SK-N-SH treated with all-trans-retinoic acid at 6 μM for 48 hours (cell line): Measurements from ENCODE around the gene PLXNA4.

Experiments
- ATAC-seq: fragments of 200-7000 bp; cut with Tn5 transposase; 3 replicates; pipeline ENCODE4 v1.9.1; 2020; ENCODE audit warnings: mild to moderate bottlenecking, moderate library complexity
- ARNTL ChIP-seq: fragments of 450-650 bp; formaldehyde crosslinking; IDR thresholded peaks from 2 replicates; pipeline ENCODE4 v1.5.0; 2020; ENCODE audit warnings: low read depth, mild to moderate bottlenecking, moderate library complexity, borderline replicate concordance
- CSDC2 ChIP-seq: fragments of 250-450 bp; sonication (Bioruptor Pico); IDR thresholded peaks from 2 replicates; pipeline ENCODE4 v1.5.0; 2020; ENCODE audit warnings: mild to moderate bottlenecking, moderate library complexity
- ESRRG ChIP-seq: fragments of 250-450 bp; sonication (Bioruptor Pico); IDR thresholded peaks from 2 replicates; pipeline ENCODE4 v1.6.1; 2021; ENCODE audit warnings: mild to moderate bottlenecking
- GLIS3 ChIP-seq: fragments of 250-450 bp; sonication (Bioruptor Pico); IDR thresholded peaks from 2 replicates; pipeline ENCODE4 v1.5.0; 2020; ENCODE audit warnings: mild to moderate bottlenecking, moderate library complexity
- ISL1 ChIP-seq: fragments of 250-450 bp; sonication (Bioruptor Pico); IDR thresholded peaks from 2 replicates; pipeline ENCODE4 v2.1.2; 2022; ENCODE audit warnings: mild to moderate bottlenecking, moderate library complexity
- OSR1 ChIP-seq: fragments of 250-450 bp; sonication (Bioruptor Pico); IDR thresholded peaks from 2 replicates; pipeline ENCODE4 v1.8.0; 2022; ENCODE audit warnings: moderate library complexity, mild to moderate bottlenecking, inconsistent platforms
- PATZ1 ChIP-seq: fragments of 250-450 bp; sonication (Bioruptor Pico); IDR thresholded peaks from 2 replicates; pipeline ENCODE4 v1.8.0; 2020; ENCODE audit warnings: mild to moderate bottlenecking, moderate library complexity, borderline replicate concordance
- PPARA ChIP-seq: fragments of 250-450 bp; sonication (Bioruptor Pico); IDR thresholded peaks from 2 replicates; pipeline ENCODE4 v1.5.0; 2020; ENCODE audit warnings: mild to moderate bottlenecking, borderline replicate concordance
- RARB ChIP-seq: fragments of 250-450 bp; sonication (Bioruptor Pico); IDR thresholded peaks from 2 replicates; pipeline ENCODE4 v1.8.0; 2021; ENCODE audit warnings: mild to moderate bottlenecking, moderate library complexity
- SNAI2 ChIP-seq: fragments of 250-450 bp; sonication (Bioruptor Pico); IDR thresholded peaks from 2 replicates; pipeline ENCODE4 v1.5.0; 2020; ENCODE audit warnings: mild to moderate bottlenecking, moderate library complexity
- TCF4 ChIP-seq: fragments of 250-450 bp; sonication (Bioruptor Pico); IDR thresholded peaks from 2 replicates; pipeline ENCODE4 v1.8.0; 2021; ENCODE audit warnings: mild to moderate bottlenecking, moderate library complexity, borderline replicate concordance
- TOX ChIP-seq: fragments of 250-450 bp; sonication (Bioruptor Pico); IDR thresholded peaks from 2 replicates; pipeline ENCODE4 v1.8.0; 2021; ENCODE audit warnings: mild to moderate bottlenecking, moderate library complexity, borderline replicate concordance
- ZC3H10 ChIP-seq: fragments of 250-450 bp; sonication (Bioruptor Pico); IDR thresholded peaks from 2 replicates; pipeline ENCODE4 v1.5.1; 2021; ENCODE audit warnings: mild to moderate bottlenecking, moderate library complexity
- ZFP3 ChIP-seq: fragments of 250-450 bp; sonication (Bioruptor Pico); IDR thresholded peaks from 2 replicates; pipeline ENCODE4 v1.5.0; 2020; ENCODE audit warnings: mild to moderate bottlenecking, moderate library complexity
- ZFP30 ChIP-seq: fragments of 450-650 bp; formaldehyde crosslinking; IDR thresholded peaks from 2 replicates; pipeline ENCODE4 v1.5.0; 2022; ENCODE audit warnings: mild to moderate bottlenecking, moderate library complexity
- ZNF565 ChIP-seq: fragments of 450-650 bp; formaldehyde crosslinking; conservative IDR thresholded peaks from 2 replicates; pipeline ENCODE4 v1.5.0; 2020; ENCODE audit warnings: low read depth, mild to moderate bottlenecking, moderate library complexity
- ZNF70 ChIP-seq: fragments of 450-650 bp; formaldehyde crosslinking; IDR thresholded peaks from 2 replicates; pipeline ENCODE4 v1.5.0; 2020; ENCODE audit warnings: mild to moderate bottlenecking, moderate library complexity
- TF ChIP-seq, protein P1 (sequence below): fragments of 250-450 bp; sonication (Bioruptor Pico); IDR thresholded peaks from 2 replicates; pipeline ENCODE4 v1.5.1; 2021; ENCODE audit warnings: mild to moderate bottlenecking, moderate library complexity
- TF ChIP-seq, protein P2 (sequence below): fragments of 250-450 bp; sonication (Bioruptor Pico); IDR thresholded peaks from 2 replicates; pipeline ENCODE4 v1.5.1; 2020; ENCODE audit warnings: low read depth, mild to moderate bottlenecking, moderate library complexity
- TF ChIP-seq, protein P3 (sequence below): fragments of 250-450 bp; sonication (Bioruptor Pico); IDR thresholded peaks from 2 replicates; pipeline ENCODE4 v1.8.0; 2021; ENCODE audit warnings: low read depth, mild to moderate bottlenecking, moderate library complexity, borderline replicate concordance
- TF ChIP-seq, protein P4 (sequence below): fragments of 250-450 bp; sonication (Bioruptor Pico); IDR thresholded peaks from 2 replicates; pipeline ENCODE4 v1.5.0; 2020; ENCODE audit warnings: mild to moderate bottlenecking, moderate library complexity

PLXNA4 gene

GRCh38 chr7:132532281-132532680 is 44.0 kb downstream of the PLXNA4 start (continued):
- TF ChIP-seq, protein P1, sequence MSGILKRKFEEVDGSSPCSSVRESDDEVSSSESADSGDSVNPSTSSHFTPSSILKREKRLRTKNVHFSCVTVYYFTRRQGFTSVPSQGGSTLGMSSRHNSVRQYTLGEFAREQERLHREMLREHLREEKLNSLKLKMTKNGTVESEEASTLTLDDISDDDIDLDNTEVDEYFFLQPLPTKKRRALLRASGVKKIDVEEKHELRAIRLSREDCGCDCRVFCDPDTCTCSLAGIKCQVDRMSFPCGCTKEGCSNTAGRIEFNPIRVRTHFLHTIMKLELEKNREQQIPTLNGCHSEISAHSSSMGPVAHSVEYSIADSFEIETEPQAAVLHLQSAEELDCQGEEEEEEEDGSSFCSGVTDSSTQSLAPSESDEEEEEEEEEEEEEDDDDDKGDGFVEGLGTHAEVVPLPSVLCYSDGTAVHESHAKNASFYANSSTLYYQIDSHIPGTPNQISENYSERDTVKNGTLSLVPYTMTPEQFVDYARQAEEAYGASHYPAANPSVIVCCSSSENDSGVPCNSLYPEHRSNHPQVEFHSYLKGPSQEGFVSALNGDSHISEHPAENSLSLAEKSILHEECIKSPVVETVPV (CRISPR knock-in tag) = no peak
- no peak for TF ChIP-seq ZFP30 (CRISPR knock-in tag)
- no peak for TF ChIP-seq ZNF565 (CRISPR knock-in tag)
- TF ChIP-seq TCF4 = no peak
- TF ChIP-seq, protein P2, sequence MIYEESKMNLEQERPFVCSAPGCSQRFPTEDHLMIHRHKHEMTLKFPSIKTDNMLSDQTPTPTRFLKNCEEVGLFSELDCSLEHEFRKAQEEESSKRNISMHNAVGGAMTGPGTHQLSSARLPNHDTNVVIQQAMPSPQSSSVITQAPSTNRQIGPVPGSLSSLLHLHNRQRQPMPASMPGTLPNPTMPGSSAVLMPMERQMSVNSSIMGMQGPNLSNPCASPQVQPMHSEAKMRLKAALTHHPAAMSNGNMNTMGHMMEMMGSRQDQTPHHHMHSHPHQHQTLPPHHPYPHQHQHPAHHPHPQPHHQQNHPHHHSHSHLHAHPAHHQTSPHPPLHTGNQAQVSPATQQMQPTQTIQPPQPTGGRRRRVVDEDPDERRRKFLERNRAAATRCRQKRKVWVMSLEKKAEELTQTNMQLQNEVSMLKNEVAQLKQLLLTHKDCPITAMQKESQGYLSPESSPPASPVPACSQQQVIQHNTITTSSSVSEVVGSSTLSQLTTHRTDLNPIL (CRISPR knock-in tag) = no peak
- no peak for TF ChIP-seq OSR1 (CRISPR knock-in tag)
- TF ChIP-seq ISL1 (CRISPR knock-in tag) = no peak
- TF ChIP-seq PATZ1 (CRISPR knock-in tag) = no peak
- no peak for TF ChIP-seq CSDC2 (CRISPR knock-in tag)

- no peak for ATAC-seq
- TF ChIP-seq ARNTL (CRISPR knock-in tag) = no peak
- TF ChIP-seq ZNF70 = no peak
- TF ChIP-seq GLIS3 (CRISPR knock-in tag) = no peak
- TF ChIP-seq PATZ1 (CRISPR knock-in tag) = no peak
- TF ChIP-seq TCF4 = no peak
- TF ChIP-seq ZFP3 (CRISPR knock-in tag) = no peak
- no peak for TF ChIP-seq ISL1 (CRISPR knock-in tag)
- TF ChIP-seq, protein P2 (CRISPR knock-in tag) = no peak
These were observed 44.7 kb downstream of the PLXNA4 start for GRCh38 chr7:132531562-132531961.

- no peak for ATAC-seq
- TF ChIP-seq ZFP3 (CRISPR knock-in tag) (no peak), ZFP30 (CRISPR knock-in tag) (no peak), PPARA (CRISPR knock-in tag) (no peak), GLIS3 (CRISPR knock-in tag) (no peak), ARNTL (CRISPR knock-in tag) (no peak), ISL1 (CRISPR knock-in tag) (no peak), ESRRG (no peak), ZC3H10 (no peak), TCF4 (no peak), TOX (CRISPR knock-in tag) (no peak), ZNF565 (CRISPR knock-in tag) (no peak), RARB (CRISPR knock-in tag) (no peak), SNAI2 (CRISPR knock-in tag) (no peak), OSR1 (CRISPR knock-in tag) (no peak)
- TF ChIP-seq, protein P3, sequence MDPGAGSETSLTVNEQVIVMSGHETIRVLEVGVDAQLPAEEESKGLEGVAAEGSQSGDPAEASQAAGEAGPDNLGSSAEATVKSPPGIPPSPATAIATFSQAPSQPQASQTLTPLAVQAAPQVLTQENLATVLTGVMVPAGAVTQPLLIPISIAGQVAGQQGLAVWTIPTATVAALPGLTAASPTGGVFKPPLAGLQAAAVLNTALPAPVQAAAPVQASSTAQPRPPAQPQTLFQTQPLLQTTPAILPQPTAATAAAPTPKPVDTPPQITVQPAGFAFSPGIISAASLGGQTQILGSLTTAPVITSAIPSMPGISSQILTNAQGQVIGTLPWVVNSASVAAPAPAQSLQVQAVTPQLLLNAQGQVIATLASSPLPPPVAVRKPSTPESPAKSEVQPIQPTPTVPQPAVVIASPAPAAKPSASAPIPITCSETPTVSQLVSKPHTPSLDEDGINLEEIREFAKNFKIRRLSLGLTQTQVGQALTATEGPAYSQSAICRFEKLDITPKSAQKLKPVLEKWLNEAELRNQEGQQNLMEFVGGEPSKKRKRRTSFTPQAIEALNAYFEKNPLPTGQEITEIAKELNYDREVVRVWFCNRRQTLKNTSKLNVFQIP (CRISPR knock-in tag) = no peak
- TF ChIP-seq, protein P1 (CRISPR knock-in tag) = no peak
- TF ChIP-seq, protein P4, sequence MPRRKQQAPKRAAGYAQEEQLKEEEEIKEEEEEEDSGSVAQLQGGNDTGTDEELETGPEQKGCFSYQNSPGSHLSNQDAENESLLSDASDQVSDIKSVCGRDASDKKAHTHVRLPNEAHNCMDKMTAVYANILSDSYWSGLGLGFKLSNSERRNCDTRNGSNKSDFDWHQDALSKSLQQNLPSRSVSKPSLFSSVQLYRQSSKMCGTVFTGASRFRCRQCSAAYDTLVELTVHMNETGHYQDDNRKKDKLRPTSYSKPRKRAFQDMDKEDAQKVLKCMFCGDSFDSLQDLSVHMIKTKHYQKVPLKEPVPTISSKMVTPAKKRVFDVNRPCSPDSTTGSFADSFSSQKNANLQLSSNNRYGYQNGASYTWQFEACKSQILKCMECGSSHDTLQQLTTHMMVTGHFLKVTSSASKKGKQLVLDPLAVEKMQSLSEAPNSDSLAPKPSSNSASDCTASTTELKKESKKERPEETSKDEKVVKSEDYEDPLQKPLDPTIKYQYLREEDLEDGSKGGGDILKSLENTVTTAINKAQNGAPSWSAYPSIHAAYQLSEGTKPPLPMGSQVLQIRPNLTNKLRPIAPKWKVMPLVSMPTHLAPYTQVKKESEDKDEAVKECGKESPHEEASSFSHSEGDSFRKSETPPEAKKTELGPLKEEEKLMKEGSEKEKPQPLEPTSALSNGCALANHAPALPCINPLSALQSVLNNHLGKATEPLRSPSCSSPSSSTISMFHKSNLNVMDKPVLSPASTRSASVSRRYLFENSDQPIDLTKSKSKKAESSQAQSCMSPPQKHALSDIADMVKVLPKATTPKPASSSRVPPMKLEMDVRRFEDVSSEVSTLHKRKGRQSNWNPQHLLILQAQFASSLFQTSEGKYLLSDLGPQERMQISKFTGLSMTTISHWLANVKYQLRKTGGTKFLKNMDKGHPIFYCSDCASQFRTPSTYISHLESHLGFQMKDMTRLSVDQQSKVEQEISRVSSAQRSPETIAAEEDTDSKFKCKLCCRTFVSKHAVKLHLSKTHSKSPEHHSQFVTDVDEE (CRISPR knock-in tag) = no peak
- TF ChIP-seq, all 23 proteins: peak for 0
These were observed 47.6 kb downstream of the PLXNA4 start for GRCh38 chr7:132528695-132529094.
